SHP77 treated with DMSO at 0.1 percent for 48 hours (cell line): ENCODE measurements around the gene CACNA2D4.
A peak's percentile ranks its signal among the peaks of the same experiment; 100 is the strongest.

Experiments used
- DNase-seq: peaks from one replicate; lab custom pipeline; 2025; lab: John Stamatoyannopoulos, UW

Gene CACNA2D4

DNA sequence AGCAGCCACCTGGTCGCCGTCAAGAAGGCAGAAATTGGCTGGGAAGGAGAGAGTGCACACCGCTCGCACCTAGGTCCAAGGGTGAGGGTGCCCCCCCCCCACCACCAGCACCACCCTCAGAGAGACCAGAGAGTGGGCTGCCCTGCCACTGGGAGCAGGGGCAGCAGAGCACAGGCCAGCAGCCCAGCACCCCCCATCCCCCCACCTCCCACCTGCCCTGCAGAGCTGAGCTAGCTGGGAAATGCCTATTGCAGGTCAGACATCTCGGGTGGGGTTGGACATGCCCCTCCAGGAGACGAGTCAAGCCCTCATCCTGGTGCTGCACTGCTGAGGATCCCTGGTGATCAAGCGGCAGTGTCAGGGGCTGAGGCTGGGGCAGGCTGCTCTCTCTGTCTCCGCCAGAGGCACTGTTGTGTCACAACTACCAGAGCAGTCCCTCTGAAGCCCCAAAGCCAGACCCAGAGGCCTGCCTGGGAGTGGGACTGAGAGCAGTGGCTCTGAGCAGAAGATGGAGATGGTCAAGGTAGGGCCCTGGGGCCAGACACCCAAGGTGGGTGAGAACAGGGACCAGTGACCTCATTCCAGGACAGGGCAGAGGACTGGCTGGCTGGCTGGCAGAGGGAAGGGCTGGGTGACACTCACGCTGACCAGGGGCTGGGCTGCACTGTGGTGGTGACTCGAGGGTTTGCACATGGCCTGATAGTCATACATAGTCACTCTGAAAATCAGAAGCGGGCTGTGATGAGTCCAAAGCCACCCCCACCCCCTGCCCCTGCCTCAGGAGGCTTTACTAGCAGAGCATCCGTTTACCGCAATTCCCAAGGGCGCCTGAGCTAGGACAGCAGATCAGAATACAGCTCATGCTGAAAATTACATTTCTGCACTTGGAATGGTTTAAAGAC, 117.8 kb downstream of the CACNA2D4 start:
- no peak for DNase-seq

GRCh38 chr12:1799882-1800400, 118.5 kb downstream of the CACNA2D4 start:
- DNase-seq, result no peak

GRCh38 chr12:1799051-1799881, 119.2 kb downstream of the CACNA2D4 start:
- DNase-seq, result no peak

DNA sequence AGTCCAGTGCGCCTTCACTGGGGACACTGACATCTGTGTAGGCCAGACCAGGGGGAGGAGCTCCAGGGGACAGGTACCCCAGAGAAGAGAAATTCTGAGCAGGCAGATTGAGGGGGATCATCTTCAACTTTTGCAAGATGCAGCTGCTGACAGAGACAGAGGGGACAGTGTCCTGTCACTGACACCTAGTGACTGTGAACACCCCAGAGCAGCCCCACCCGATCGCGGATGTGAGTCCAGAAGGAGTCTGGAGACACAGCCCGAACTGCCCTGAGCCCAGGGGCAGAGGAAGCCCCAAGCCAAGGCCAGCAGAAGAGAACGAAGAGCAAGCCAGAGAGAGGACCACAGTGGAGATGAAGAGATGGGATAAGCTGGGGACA, 119.8 kb downstream of the CACNA2D4 start:
- DNase-seq, result no peak

DNA sequence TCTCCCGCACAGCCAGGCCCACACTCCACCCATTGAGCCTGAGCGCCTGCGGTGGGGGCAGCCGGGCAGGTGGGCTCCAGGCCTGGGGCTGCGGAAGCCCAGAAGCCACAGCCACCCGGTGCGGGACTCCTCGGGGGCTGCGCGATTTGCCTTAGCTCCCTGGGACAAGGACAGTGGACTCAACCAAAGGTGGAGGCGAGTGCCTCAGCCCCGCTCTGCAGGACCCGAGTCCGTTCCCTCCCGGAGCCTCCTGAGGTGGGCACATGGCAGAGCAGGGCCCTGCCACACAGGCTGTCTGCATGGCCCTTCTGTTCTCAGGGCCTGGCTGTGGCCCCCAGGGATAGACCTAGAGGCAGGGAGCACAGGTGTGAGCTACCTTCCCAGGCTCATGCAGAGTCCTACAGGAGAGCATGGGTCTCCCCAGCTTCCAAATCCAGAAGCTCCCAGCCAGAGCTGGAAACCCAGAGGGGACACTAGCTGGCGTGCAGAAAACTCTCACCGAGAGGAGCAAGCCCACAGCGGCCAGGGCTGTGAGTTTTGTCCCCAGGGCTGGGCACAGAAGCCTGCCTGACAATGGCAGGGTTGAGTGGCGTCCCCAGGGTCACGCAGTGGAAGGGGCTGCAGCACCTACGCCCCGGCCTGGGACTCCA, 120.3 kb downstream of the CACNA2D4 start:
- DNase-seq, result no peak

GRCh38 chr12:1797011-1797901, 121.2 kb downstream of the CACNA2D4 start:
- no peak for DNase-seq

GRCh38 chr12:1796515-1797010, 121.9 kb downstream of the CACNA2D4 start:
- no peak for DNase-seq

GRCh38 chr12:1795785-1796514, 122.5 kb downstream of the CACNA2D4 start:
- peak; percentile 5 for DNase-seq

DNA sequence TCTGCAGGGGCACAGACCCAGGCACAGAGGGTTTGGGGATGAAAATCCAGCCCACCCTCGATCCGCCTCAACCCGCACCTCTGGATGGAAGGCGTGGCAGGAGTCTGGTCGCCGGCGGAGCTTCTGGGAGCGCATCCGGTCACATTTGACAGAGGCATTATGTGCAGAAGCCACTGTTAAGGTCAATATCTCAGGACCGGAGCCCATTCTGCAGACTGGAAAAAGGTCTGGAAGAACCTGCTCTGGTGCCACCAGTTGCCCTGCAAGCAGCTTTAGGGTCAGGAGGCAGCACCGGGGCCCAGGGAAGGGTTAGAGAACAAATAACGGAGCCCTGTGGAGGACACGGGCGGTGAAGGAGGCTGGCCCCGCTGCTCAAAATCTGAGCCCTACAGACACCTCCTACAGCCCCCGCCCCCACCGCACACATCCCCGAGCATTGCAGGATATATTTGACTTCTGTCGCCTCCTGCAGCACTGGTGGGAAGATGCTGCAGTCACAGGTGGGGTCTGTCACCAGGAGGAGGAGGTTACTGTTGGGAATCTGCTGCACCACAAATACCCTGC, 123.1 kb downstream of the CACNA2D4 start:
- no peak for DNase-seq

DNA sequence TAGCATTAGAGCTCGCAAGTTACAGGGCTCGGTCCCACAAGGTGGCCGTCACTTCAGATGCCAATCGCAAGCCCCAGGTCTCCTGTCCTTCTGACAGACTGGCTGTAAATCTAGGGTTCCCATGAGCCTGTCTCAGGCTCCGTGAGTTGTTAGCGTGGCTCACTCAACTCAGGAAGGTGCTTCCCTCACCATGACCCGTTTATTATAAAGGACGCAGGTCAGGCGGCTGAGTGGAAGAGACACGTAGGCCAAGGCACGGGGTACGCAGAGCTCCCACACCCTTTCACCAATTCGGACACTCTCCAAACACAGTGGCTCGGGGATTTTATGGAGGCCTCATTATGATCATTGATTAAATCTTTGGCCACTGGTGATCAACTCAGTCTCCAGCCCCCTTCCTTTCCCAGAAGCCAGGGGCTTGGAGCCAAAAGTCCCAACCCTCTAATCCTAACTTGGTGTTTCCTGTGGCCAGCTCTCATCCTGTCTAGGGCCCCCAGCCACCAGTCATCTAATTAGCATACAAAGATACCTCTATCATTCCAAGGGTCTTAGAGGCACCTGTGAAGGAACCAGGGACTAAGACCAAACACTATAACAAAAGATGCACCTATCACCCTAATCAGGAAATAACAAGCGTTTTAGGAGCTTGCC, 123.9 kb downstream of the CACNA2D4 start:
- DNase-seq, result no peak

- DNase-seq, result no peak
Measured at GRCh38 chr12:1793426-1794210, 124.8 kb downstream of the CACNA2D4 start.

DNA sequence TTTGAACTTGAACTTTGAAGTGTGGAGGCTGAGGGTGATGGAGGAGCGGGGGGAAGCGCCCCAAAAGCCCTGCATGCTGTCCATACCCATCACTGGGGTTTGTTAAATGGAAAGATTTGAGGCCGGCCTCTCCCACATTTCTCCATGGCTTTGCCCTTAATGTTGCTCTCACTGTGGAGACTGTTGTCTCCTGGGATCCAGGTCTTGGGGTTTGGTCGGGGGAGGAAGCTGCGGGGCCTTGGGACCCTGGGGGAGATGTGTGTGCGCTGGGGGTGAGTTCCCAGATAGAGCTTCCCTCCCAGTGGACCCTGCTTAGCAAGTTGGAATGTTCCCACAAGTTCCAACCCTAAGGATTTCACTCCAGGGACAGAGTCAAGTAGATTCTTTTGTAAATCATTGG, 126.0 kb downstream of the CACNA2D4 start:
- no peak for DNase-seq

- DNase-seq, result peak; percentile 1
Measured at GRCh38 chr12:1791104-1791841, 127.2 kb downstream of the CACNA2D4 start.

- no peak for DNase-seq
Measured at GRCh38 chr12:1790444-1790843, 128.0 kb downstream of the CACNA2D4 start.

DNA sequence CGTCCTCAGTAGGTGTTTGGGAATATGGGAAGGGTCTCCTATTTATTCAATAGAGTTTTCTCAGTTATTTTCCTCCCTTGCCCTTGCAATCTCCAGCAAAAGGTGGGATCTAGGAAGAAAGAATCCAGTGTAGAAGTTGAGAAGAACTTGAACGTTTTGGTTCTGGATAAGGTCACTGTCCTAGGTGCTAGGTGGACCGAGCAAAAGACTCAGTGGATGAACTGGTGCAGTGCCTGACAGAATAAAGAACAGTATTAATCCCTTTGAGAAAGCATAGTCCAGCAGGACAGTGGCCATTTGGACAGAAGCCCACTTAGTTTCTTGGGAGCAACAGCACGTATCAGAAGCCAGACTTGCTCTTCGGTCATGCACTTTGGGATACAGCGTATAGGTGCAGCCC, 130.7 kb downstream of the CACNA2D4 start:
- DNase-seq, result no peak

- DNase-seq, result no peak
Measured at GRCh38 chr12:1782215-1782614, 136.2 kb downstream of the CACNA2D4 start.

DNA sequence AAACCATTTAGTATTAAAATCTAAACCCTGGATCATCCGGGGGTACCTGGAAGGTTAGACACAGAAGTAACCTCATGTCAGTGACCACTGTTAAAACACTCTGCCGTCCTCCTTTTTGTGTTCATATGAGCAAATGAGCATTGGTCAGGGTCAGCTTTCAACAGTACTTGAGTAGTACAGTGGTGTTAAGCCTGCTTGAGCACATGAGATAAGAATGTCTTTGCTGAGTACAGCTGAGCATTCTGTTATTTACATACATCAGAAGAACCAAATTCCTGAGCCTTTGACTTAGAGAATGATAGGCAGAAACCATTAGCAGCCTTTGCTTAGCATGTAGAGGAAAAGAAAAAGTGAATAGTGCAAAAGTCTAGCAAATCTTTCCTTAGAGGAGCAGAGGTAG, 136.7 kb downstream of the CACNA2D4 start:
- DNase-seq, result no peak

- DNase-seq, result no peak
Measured at GRCh38 chr12:1779783-1780182, 138.7 kb downstream of the CACNA2D4 start.
